Activated CD8-positive, alpha-beta memory T cell treated with anti-CD3 and anti-CD28 coated beads, Interleukin-2, amount 50 U/mL, for 24 hours (primary cell): ENCODE data around the gene PLCH1.

Experiments used
- DNase-seq: peaks from one replicate; pipeline ENCODE4 v3.0.0-alpha.2; 2020; ENCODE audit errors: extremely low read depth

Gene PLCH1

GRCh38 chr3:155385896-155386625, 358.8 kb downstream of the PLCH1 start:
- no peak for DNase-seq

DNA sequence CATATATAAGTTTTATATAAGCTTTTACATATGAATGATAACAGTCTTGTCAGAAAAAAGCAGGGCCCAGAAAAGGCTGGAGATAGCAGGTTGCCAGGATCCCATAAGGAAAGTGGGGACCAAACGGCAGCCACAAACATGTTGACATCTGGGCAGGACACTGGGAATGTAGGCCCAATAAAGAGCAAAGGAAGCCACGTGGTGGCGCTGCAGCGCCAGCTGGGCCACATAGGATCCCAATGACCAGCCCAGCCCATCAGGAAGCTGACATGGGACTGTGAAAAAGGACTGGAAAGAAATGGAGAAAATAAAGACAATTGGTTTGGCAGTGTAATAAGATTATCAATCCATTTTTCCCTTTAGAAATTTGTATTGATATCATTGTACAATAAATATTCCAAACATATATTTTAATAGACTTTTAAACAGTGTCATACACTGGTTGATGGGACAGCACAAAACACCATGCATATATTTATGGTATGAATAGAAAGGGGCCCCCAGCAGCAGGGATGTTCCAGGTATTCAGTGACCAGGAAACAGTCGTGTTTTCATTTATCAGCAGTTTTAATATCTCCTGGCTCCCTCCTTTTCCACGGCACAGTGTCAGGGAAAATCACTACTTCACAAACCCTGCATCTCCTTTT, 362.4 kb downstream of the PLCH1 start:
- DNase-seq = no peak

DNA sequence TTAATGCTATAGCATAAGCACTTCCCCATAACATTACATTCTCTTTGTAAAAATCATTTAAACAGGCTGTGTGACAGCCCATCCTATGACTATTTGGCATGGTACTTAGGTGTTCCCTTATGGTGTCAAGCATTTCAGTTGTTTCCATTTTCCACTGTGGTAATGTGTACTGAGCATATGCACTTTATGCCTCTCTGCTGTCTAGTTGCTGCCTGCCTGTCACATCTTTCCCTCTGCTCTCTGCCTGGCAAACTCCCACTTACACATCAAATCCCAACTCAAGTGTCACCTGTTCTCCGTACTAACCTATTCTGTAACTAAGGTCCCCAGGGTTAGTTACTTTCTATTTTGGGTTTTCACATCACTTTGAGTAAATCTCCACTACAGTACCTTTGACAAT, 367.0 kb downstream of the PLCH1 start:
- DNase-seq = no peak

DNA sequence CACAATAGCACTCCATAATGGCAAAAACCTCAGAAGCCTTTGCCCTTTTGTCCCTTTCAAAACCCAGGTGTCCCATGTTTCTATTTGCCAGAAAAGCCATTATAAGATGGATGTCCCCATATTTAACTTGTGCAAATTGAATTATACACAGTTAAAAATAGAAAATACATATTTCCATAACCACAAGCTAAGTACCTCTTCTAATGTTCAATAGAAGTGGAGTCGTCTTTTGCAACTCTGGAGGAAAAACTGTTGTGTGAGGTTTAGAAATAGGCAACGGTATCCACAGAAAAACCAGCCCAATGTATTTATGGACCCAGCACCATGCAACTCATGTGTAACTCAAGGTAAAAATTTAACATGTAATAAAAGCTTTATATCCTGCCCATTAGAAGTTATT, 367.8 kb downstream of the PLCH1 start:
- no peak for DNase-seq

- DNase-seq = no peak
These were observed 372.6 kb downstream of the PLCH1 start for GRCh38 chr3:155372281-155372680.

DNA sequence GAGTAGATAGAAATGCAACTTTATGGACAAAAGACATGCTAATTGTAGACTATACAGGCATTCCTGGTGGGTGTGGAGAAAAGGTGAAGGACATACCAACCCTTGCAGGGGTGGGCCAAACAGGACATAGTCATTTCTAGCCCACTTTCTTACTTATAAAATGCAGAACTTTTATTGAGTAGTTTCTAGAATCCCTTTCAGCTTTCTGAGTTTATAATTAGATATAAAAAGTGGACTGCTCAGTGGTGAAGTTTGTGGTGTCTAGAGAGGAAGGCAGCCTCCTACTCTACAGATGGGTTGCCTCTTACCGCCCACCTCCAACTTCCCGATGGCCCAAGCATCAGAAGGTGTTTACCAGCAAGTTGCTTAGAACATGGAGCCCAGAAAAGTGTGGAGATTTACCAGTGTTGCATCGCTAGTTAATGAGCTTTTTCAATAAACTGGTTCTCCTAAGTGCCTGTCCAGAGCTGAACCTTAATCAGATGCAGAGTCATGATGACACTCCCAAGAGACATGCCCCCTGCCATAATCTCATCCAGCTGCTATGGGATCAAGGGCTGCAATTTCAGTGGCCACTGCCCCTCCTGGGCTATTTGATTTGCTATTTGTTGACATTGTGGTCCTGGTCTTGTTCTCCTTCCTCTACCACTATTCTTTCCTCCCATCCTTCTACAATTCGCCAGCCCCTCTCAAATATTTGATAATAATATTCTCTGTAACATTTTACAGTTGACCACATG, 373.9 kb downstream of the PLCH1 start:
- DNase-seq = no peak

- no peak for DNase-seq
These were observed 374.7 kb downstream of the PLCH1 start for GRCh38 chr3:155370198-155370597.

GRCh38 chr3:155369735-155370134, 375.1 kb downstream of the PLCH1 start:
- no peak for DNase-seq

DNA sequence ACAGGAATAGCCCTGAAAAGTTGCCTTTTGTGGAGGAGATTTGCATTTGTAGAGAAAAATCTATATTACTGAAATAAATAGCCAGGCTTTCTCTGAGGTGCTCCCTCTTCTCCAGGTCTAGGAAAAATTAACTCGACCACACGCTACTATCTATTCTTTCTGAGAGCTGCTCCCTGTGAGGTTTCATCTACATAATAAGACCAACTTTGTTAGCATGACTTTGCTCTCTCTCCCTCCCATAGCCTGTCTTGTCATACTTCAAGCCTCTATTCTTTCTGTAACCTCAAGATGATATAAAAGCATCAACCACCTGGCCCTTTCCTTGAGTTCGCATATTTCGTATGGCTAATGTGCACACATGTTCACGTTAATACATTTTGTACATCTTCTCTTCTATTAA, 375.6 kb downstream of the PLCH1 start:
- no peak for DNase-seq

- no peak for DNase-seq
These were observed 376.1 kb downstream of the PLCH1 start for GRCh38 chr3:155368786-155369185.

DNA sequence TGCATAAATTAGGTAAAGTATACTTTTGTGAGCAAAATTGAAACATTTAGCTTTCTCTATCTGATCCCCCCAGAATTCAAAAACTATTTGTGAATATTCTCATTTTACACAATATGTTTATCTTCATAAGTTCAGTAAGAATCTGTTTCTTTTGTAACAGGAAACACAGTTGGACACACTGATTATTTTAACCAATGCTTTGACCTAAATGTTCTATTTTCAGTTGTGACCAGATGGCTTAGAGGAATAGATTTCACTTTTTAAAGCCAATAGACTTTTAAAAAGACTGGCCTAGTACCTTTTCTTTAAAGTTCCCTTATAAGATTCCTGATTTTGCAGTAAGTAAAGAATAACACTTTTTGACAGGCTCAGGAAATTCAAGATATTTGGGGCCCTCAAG, 377.4 kb downstream of the PLCH1 start:
- DNase-seq = no peak

DNA sequence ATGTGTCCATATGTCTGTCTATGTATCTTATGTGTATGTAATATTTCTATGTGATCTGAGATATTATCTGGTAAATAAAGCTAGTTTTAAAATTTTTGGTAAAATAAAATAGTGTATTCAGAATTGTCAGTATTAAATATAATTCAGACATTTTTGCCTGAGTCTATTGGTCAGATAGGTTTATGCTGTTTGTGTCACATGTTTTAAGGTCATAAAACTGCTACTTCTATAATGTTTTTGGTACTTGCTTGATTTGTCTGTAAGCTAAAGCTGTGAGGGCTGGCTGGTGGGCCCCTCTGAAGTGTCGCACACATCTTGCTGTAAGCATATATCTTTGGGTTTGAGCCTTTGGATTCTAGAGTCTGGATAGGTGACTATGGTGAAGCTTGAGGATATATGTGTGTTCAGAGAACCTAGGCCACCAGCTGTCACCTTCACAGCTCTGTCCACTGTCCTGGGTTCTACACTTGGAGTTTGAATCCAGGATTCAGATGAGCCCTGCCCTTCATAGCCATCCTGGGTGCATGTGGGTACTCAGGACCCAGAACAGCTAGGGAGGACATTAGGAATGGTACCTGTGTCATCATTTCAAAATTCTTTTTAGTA, 379.6 kb downstream of the PLCH1 start:
- no peak for DNase-seq

GRCh38 chr3:155364492-155364891, 380.4 kb downstream of the PLCH1 start:
- no peak for DNase-seq

- no peak for DNase-seq
These were observed 381.2 kb downstream of the PLCH1 start for GRCh38 chr3:155363690-155364070.

- DNase-seq = no peak
These were observed 381.8 kb downstream of the PLCH1 start for GRCh38 chr3:155362808-155363689.

DNA sequence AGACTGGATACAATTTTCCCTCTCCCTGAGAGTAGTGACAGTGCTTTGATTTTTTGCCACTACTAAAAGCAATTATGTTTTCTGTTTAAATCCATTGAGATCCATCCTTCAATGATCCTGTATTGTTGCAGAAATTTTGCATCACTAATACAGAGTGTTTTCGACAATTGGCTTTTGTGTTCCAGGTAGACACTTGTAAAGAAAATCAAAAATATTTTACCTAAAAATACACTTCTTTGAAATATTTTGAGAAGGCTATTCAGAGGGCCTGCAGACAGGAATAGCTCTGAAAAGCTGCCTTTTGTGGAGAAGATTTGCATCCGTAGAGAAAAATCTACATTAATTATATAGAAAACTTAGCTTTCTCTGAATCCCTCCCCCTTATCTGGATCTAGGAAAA, 384.6 kb downstream of the PLCH1 start:
- no peak for DNase-seq

DNA sequence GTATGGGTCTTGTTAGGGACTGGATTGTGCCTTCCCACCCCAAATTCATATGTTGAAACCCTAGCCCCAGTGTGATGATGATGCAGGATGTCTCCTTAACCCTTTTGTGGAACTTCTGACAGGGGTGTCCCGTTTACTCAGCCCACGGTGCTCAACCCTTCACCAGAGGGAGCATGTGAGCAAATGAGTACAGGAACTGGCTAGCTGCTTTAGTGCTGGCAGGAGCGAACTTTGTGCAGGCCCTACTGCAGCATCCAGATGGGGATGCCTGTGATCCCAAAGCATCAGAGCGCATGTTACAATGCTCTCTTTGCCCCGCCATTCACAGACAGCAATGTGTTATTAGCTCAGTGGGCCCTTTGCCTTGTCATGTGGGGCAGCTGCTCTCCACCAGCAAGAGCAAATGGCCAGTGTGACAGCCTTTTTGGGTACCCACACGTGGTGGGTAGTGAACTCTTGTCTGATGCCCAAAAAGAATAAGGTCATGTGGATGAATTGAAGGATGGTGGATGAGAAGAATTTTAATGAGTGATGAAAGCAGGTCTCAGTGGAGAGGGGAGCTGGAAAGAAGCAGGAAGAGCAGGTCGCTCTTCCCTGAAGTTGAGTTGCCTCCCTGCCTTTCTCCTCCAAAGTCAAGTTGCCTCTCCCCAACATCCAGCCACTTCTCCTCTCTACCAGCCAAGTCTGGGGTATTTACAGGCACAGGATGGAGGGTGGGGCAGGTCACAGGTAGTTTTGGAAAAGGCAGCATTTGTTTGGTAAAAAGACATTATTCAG, 388.1 kb downstream of the PLCH1 start:
- no peak for DNase-seq

GRCh38 chr3:155354658-155355057, 390.2 kb downstream of the PLCH1 start:
- DNase-seq = no peak

GRCh38 chr3:155352900-155353490, 391.9 kb downstream of the PLCH1 start:
- no peak for DNase-seq

GRCh38 chr3:155350571-155350970, 394.3 kb downstream of the PLCH1 start:
- no peak for DNase-seq
